Measurements from ENCODE around the gene CLDN19. TPM values are rescaled to one million over a fixed set of nuclear protein-coding genes. Genes with fewer than 3 reads are reported as not detected.

Gene CLDN19
- total RNA-seq, 1 donor from 2014 or later = not detected

GRCh38 chr1:42703888-42704464 is 36.1 kb downstream of the CLDN19 start:
- DNase-seq (ENCODE audit: low read depth in 2 of 2) = no peak

GRCh38 chr1:42700006-42700405 is 40.0 kb downstream of the CLDN19 start:
- no peak for DNase-seq (ENCODE audit: low read depth in 2 of 2)

GRCh38 chr1:42698081-42698813 is 41.8 kb downstream of the CLDN19 start:
- no peak for DNase-seq (ENCODE audit: low read depth in 2 of 2)

DNA sequence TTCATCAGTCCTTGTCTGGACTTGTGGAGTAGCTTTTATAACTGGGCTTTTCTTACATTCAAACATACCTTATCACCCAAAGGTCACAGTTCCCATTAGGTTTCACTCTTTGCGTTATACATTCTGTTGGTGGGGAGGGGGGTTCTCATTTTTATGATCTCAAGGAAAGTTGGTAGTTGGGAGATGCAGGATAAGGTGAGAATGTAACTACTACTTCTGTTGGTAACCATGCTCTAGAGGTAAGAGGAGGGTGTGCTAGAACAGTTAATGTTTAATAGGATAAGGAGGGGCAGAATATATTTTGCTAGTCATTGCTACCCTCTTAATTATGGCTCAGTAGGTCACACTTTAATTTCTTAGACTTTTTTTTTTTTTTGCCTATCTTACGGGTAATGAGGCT is 47.1 kb downstream of the CLDN19 start:
- DNase-seq (ENCODE audit: low read depth in 2 of 2) = no peak

DNA sequence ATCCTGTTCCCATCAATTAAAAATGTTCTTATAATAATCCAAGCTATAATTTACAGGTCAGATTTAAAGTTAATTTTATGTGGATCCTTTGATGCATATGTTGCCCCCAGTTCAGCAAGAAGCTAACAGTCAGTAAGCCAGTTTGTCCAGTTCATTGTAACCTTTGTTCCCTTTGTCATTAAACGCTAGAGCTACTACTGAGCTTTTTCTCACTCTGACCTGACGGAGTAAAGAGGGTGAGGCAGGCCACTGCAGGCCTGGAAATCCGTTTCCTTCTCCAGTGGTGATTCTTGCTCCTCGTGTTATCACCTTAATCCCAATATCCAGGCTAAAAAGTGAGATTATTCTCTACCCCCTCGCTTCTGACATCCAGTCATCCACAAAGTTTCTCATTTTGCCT is 47.6 kb downstream of the CLDN19 start:
- no peak for DNase-seq (ENCODE audit: low read depth in 2 of 2)

DNA sequence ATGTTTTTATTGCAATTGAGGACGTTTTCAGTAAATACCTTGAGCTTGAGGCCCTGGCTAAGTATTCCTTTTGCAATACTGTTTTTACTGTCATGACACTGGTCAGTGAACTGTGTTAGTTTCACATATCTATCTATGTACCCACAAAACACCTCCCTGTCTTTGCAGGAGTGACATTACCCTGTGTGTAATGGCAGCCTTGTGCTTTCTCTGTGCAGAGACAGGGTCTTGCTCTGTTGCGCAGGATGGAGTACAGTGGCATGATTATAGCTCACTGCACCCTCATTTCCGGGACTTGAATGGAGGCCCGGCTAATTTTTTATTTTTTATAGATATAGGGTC is 48.9 kb downstream of the CLDN19 start:
- DNase-seq (ENCODE audit: low read depth in 2 of 2) = no peak

- DNase-seq (ENCODE audit: low read depth in 2 of 2) = peak in 1 of 2 donors; percentile 23
Observed at GRCh38 chr1:42690477-42691156, 49.4 kb downstream of the CLDN19 start.

- DNase-seq (ENCODE audit: low read depth in 2 of 2) = no peak
Observed at GRCh38 chr1:42689912-42690311, 50.1 kb downstream of the CLDN19 start.

DNA sequence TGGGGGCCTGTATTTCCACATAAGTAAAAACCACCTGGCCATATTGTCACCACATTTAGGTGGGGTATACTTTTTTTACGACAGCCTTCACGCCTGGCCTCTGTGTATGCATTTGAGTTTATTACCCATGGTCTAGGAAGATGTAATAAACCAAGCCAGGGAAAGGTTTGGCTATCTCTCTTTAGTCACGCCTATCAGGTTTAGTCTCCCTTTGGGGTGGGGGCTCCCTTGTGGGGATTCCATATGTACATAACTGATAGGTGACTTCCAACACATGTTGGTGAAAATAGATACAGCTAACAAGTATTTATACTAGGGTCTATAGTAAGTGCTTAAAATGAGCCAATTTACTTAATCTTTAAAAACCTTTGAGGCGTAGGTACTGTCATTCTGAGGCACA is 53.6 kb downstream of the CLDN19 start:
- no peak for DNase-seq (ENCODE audit: low read depth in 2 of 2)

DNA sequence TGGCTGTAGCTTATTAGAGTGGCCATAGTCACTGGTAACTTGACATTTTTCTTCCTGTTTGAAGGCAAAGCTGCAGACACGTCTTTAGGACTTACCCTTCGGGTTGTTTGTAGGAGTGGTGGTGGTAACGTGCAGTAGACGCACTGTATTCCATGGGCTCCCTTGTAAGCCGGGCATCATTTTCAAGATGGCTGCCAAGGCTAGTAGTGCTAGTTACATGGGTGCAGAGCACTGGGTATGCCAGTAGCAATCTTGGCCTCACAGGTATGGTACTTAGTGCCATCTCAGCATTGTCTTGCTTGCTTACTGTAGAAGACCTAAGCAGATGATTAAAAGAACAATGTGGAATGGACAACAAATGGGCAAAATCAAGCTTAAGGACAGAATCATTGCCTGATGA is 55.9 kb downstream of the CLDN19 start:
- DNase-seq (ENCODE audit: low read depth in 2 of 2) = peak in 1 of 2 donors; percentile 6

Other genes with a start within 250 kb of the CLDN19 start
- 14.9 and 23.2 TPM in 2 replicates for gene PPIH, start 81.8 kb downstream of the CLDN19 start, total RNA-seq
- gene YBX1, start 57.8 kb downstream of the CLDN19 start, total RNA-seq = 498 and 513 TPM in 2 replicates
- 67.0 and 103 TPM in 2 replicates for gene P3H1, start 26.8 kb upstream of the CLDN19 start, total RNA-seq
- 3.2 and 3.7 TPM in 2 replicates for gene C1orf50, start 27.0 kb upstream of the CLDN19 start, total RNA-seq
- gene TMEM269, start 44.8 kb upstream of the CLDN19 start, total RNA-seq = under 0.01 TPM in 1 of 2 replicates, not detected in the other
- gene ERMAP, start 76.9 kb upstream of the CLDN19 start, total RNA-seq = 6.0 and 7.6 TPM in 2 replicates
- 15.7 and 16.2 TPM in 2 replicates for gene SVBP, start 77.2 kb upstream of the CLDN19 start, total RNA-seq
- 5.3 and 7.5 TPM in 2 replicates for gene ZNF691, start 106.4 kb upstream of the CLDN19 start, total RNA-seq
- 10.4 and 14.3 TPM in 2 replicates for gene SLC2A1, start 218.6 kb upstream of the CLDN19 start, total RNA-seq